Ascending aorta (tissue), 2 donors: Measurements from ENCODE around the gene HACD2. TPM values are rescaled to one million over a fixed set of nuclear protein-coding genes. Genes with fewer than 3 reads are reported as not detected.

Experiments
- DNase-seq, 2 donors: peaks; one replicate each; pipeline ENCODE4 v3.0.0-alpha.2; 2019; ENCODE audit warnings: low spot score in 2 of 2
- H3K27ac ChIP-seq, 2 donors: fragments of 200-600 bp; sonication (generic); one replicate each; pipeline ENCODE4 v1.5.1; 2016 to 2017; ENCODE audit warnings: mild to moderate bottlenecking in 1 of 2
- H3K27me3 ChIP-seq: fragments of 200-600 bp; sonication (generic); one replicate; pipeline ENCODE4 v1.5.1; 2017
- H3K36me3 ChIP-seq, 2 donors: fragments of 200-600 bp; sonication (generic); one replicate each; pipeline ENCODE4 v1.5.1; 2016
- H3K4me1 ChIP-seq, 2 donors: fragments of 200-600 bp; sonication (generic); one replicate each; pipeline ENCODE4 v1.5.1; 2016 to 2017; ENCODE audit warnings: mild to moderate bottlenecking in 1 of 2
- H3K4me3 ChIP-seq, 2 donors: fragments of 200-600 bp; sonication (generic); one replicate each; pipeline ENCODE4 v1.5.1; 2016 to 2017; ENCODE audit warnings: mild to moderate bottlenecking in 1 of 2
- H3K9me3 ChIP-seq, 2 donors: fragments of 200-600 bp; sonication (generic); one replicate each; pipeline ENCODE4 v1.5.1; 2016
- intact Hi-C: fragments of 100-400 bp; cut with DNase I; formaldehyde crosslinking; loops from one replicate; pipeline ENCODE4 v1.15.1; 2023
- total RNA-seq: library from RNA; depleted of rRNA; stranded (reverse); fragments of >200 nt; gene quantifications from one replicate; pipeline ENCODE4 v1.1.0, GENCODE V29; 2016
- TF ChIP-seq, protein P1 (sequence below), 3 experiments: fragments of 200-600 bp in 2 of 3; fragments of 450-650 bp in 1 of 3; sonication (generic) in 2 of 3; IDR thresholded peaks; one replicate each; pipeline ENCODE4 v1.5.1; 2016 to 2019; ENCODE audit warnings: antibody characterized with exemption in 3 of 3, mild to moderate bottlenecking in 1 of 3, moderate library complexity in 1 of 3

Gene HACD2
- total RNA-seq, 1 donor from 2014 or later = 10.2 TPM

GRCh38 chr3:123597561-123597960 is 12.7 kb upstream of the HACD2 start:
- Histone ChIP-seq H3K36me3 (no peaks in the 10 kb centered on the region), H3K27ac (no peak overlapping the region), H3K4me3 (no peak overlapping the region), H3K9me3 (no peaks in the 10 kb centered on the region), H3K27me3 (no peaks in the 10 kb centered on the region), H3K4me1 (no peaks in the 10 kb centered on the region)
- intact Hi-C loops = no loop called here
- no peak for DNase-seq
- TF ChIP-seq, protein P1, sequence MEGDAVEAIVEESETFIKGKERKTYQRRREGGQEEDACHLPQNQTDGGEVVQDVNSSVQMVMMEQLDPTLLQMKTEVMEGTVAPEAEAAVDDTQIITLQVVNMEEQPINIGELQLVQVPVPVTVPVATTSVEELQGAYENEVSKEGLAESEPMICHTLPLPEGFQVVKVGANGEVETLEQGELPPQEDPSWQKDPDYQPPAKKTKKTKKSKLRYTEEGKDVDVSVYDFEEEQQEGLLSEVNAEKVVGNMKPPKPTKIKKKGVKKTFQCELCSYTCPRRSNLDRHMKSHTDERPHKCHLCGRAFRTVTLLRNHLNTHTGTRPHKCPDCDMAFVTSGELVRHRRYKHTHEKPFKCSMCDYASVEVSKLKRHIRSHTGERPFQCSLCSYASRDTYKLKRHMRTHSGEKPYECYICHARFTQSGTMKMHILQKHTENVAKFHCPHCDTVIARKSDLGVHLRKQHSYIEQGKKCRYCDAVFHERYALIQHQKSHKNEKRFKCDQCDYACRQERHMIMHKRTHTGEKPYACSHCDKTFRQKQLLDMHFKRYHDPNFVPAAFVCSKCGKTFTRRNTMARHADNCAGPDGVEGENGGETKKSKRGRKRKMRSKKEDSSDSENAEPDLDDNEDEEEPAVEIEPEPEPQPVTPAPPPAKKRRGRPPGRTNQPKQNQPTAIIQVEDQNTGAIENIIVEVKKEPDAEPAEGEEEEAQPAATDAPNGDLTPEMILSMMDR (IDR thresholded peaks at IDR 0.05) = no peak

GRCh38 chr3:123595396-123596180 is 10.7 kb upstream of the HACD2 start:
- Histone ChIP-seq H3K4me3 (no peak overlapping the region), H3K36me3 (peaks cover 0 to 5% of the 10 kb centered on the region in 2 donors), H3K9me3 (no peaks in the 10 kb centered on the region), H3K27ac (no peak overlapping the region), H3K4me1 (no peaks in the 10 kb centered on the region), H3K27me3 (no peaks in the 10 kb centered on the region)
- intact Hi-C loops = no loop called here
- TF ChIP-seq, protein P1 (IDR thresholded peaks at IDR 0.05) = no peak
- DNase-seq = no peak

- H3K4me3 ChIP-seq = no peak overlapping the region
- H3K9me3 ChIP-seq = no peaks in the 10 kb centered on the region
- TF ChIP-seq, protein P1 (IDR thresholded peaks at IDR 0.05) = no peak
- no peak for DNase-seq
- intact Hi-C loops = no loop called here
- H3K27ac ChIP-seq = no peak overlapping the region
- no peaks in the 10 kb centered on the region for H3K4me1 ChIP-seq
- peaks cover 0 to 6% of the 10 kb centered on the region in 2 donors for H3K36me3 ChIP-seq
- H3K27me3 ChIP-seq = no peaks in the 10 kb centered on the region
These were observed 8.5 kb upstream of the HACD2 start for GRCh38 chr3:123593381-123593780.

GRCh38 chr3:123590685-123591450 is 6.0 kb upstream of the HACD2 start:
- intact Hi-C loops = no loop called here
- TF ChIP-seq, protein P1 (IDR thresholded peaks at IDR 0.05) = no peak
- H3K36me3 ChIP-seq = peaks cover 0 to 6% of the 10 kb centered on the region in 2 donors

GRCh38 chr3:123587401-123587800 is 2.5 kb upstream of the HACD2 start:
- Histone ChIP-seq H3K4me1 (peaks cover 4 to 14% of the 10 kb centered on the region in 2 donors), H3K27ac (no peak overlapping the region)
- no peak for DNase-seq

More at GRCh38 chr3:123590685-123591450, 6.0 kb upstream of the HACD2 start:
- Histone ChIP-seq H3K4me1 (peaks cover 4 to 7% of the 10 kb centered on the region in 2 donors), H3K9me3 (no peaks in the 10 kb centered on the region), H3K27me3 (no peaks in the 10 kb centered on the region), H3K4me3 (no peak overlapping the region), H3K27ac (no peak overlapping the region)
- DNase-seq = no peak

More at GRCh38 chr3:123587401-123587800, 2.5 kb upstream of the HACD2 start:
- Histone ChIP-seq H3K36me3 (peaks cover 0 to 6% of the 10 kb centered on the region in 2 donors), H3K27me3 (no peaks in the 10 kb centered on the region), H3K9me3 (no peaks in the 10 kb centered on the region), H3K4me3 (no peak overlapping the region)
- TF ChIP-seq, protein P1 (IDR thresholded peaks at IDR 0.05) = no peak
- intact Hi-C loops = loop anchor here (5.0 kb wide), 1 partner anchor 40 kb away; no protein-coding TSS in a partner anchor
